ENCODE measurements around the gene BCCIP.

BCCIP gene

DNA sequence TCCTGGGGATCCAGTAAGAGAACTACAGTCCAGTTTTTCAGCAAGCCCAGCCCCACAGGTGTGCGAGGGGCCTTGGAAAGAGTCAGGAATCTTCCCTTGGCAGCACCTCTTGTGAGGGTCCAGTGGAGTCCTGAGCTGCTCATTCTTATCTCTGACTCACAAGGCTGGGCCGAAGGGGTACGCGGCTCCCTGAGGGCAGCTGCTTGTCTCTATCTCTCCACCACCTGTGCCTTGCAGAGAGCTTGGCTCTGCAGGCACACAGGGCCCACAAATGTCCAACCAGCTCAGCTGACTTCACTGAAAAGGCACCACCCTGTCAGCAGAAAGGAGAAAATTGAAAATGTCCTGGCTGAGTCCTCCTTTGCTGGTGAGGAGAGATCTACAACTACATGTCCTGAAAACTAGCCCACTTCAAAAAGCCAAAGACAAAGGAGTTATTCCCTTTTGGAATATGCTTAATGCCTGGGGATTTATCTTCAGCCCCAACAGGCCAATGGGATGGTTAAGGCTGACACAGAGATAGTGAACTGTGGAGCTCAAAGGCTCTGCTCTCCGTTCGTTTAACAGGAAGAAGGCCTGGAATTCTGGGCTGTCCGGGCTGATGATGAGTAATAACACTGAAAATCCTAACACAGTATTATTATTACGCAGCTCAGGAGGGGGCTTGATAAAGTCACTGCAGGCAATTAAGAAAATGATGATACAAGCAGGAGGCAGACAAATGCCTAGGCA, 23.7 kb upstream of the BCCIP start:
- TF ChIP-seq CTCF (IDR thresholded peaks at IDR 0.05; ENCODE audit: extremely low read depth, missing control alignments), result no peak
- DNase-seq (ENCODE audit: low spot score), result no peak

- no peak for DNase-seq (ENCODE audit: low spot score)
- TF ChIP-seq CTCF (IDR thresholded peaks at IDR 0.05; ENCODE audit: extremely low read depth, missing control alignments), result no peak
Observed at GRCh38 chr10:125801574-125801973, 21.8 kb upstream of the BCCIP start.

- TF ChIP-seq CTCF (IDR thresholded peaks at IDR 0.05; ENCODE audit: extremely low read depth, missing control alignments), result no peak
- no peak for DNase-seq (ENCODE audit: low spot score)
Observed at GRCh38 chr10:125802131-125802530, 21.2 kb upstream of the BCCIP start.

- no peak for TF ChIP-seq CTCF (IDR thresholded peaks at IDR 0.05; ENCODE audit: extremely low read depth, missing control alignments)
- DNase-seq (ENCODE audit: low spot score), result no peak
Observed at GRCh38 chr10:125802739-125803138, 20.6 kb upstream of the BCCIP start.

GRCh38 chr10:125808047-125808446, 15.3 kb upstream of the BCCIP start:
- DNase-seq (ENCODE audit: low spot score), result no peak
- no peak for TF ChIP-seq CTCF (IDR thresholded peaks at IDR 0.05; ENCODE audit: extremely low read depth, missing control alignments)

DNA sequence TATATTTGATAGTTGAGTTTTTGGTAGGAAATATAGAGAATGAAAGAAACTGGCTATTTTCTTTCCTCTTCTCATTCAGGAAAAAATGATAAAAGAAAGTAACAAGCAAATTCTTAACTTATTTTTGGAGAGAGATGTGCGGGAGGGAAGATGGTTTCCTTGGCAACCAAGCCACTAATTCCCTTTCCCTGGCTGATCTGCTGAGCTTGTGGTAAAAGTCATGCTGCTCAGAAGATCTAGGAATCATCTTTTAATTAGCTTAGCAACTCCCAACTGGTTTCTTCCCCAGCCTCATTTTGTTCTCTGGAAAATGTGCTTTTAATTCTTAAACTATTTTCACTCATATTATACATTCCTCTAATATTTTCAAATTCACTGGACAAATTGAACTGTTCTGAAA, 12.1 kb upstream of the BCCIP start:
- DNase-seq (ENCODE audit: low spot score), result no peak
- TF ChIP-seq CTCF (IDR thresholded peaks at IDR 0.05; ENCODE audit: extremely low read depth, missing control alignments), result no peak

GRCh38 chr10:125812128-125812750, 11.1 kb upstream of the BCCIP start:
- TF ChIP-seq CTCF (IDR thresholded peaks at IDR 0.05; ENCODE audit: extremely low read depth, missing control alignments), result no peak
- no peak for DNase-seq (ENCODE audit: low spot score)

All from GM20000 (cell line).